BJ (cell line): ENCODE measurements around the gene SARDH. TPM values are rescaled to one million over a fixed set of nuclear protein-coding genes. Genes with fewer than 3 reads are reported as not detected.

Experiments
- CTCF ChIA-PET: fragments of 350-600 bp; formaldehyde crosslinking; extraction: SDS; loops from one replicate; lab custom pipeline; 2021; ENCODE audit warnings: antibody characterized with exemption, inconsistent platforms; lab: Yijun Ruan, JAX
- POLR2A ChIA-PET: fragments of 300-600 bp; sonication (Branson Sonifier 250); formaldehyde crosslinking; extraction: SDS; loops from one replicate; lab custom pipeline; 2021; ENCODE audit warnings: antibody characterized with exemption; lab: Charles Lee
- DNase-seq: peaks from one replicate; pipeline ENCODE4 v3.0.0-alpha.2; 2011; ENCODE audit warnings: low read depth
- H3K27me3 ChIP-seq: 2 replicates; pipeline ENCODE4 v1.6.0; 2011; ENCODE audit warnings: low read length; ENCODE audit not compliant: control insufficient read depth, insufficient read depth
- H3K36me3 ChIP-seq: 2 replicates; pipeline ENCODE4 v1.5.1; 2011; ENCODE audit warnings: low read length; ENCODE audit not compliant: control insufficient read depth, insufficient read depth
- H3K4me3 ChIP-seq: 2 replicates; pipeline ENCODE4 v1.5.1; 2011; ENCODE audit warnings: low read depth, mild to moderate bottlenecking, control low read depth, low read length
- CTCF ChIP-seq: IDR thresholded peaks from 2 replicates; pipeline ENCODE4 v1.5.1; 2011; ENCODE audit warnings: low read depth, mild to moderate bottlenecking, control low read depth, inconsistent platforms, low read length, moderate library complexity; ENCODE audit not compliant: insufficient read depth
- polyA plus RNA-seq: library from polyadenylated mRNA; depleted of rRNA; stranded (reverse); fragments of >200 nt; gene quantifications from 2 replicates; pipeline ENCODE4 v1.2.3, GENCODE V29; 2011

The SARDH gene
- polyA plus RNA-seq, 1 experiment, result 0.53 TPM

GRCh38 chr9:133785753-133786370 lies 47.7 kb upstream of the SARDH start:
- H3K4me3 ChIP-seq, result no peak overlapping the region
- H3K36me3 ChIP-seq, result peaks cover 19% of the 10 kb centered on the region
- TF ChIP-seq CTCF, result no peak
- ChIA-PET POLR2A (no interaction called here), CTCF (interaction anchor here (0.5 to 15.7 kb wide), 2 partner anchors 209 to 1893 kb away, joined by 3 to 221 read pairs; no protein-coding TSS in a partner anchor)
- no peak for DNase-seq
- H3K27me3 ChIP-seq, result no peaks in the 10 kb centered on the region

GRCh38 chr9:133784731-133785561 lies 46.8 kb upstream of the SARDH start:
- no peak for TF ChIP-seq CTCF
- Histone ChIP-seq H3K27me3 (no peaks in the 10 kb centered on the region), H3K4me3 (no peak overlapping the region), H3K36me3 (peaks cover 19% of the 10 kb centered on the region)
- ChIA-PET POLR2A (no interaction called here), CTCF (interaction anchor here (1.2 to 15.7 kb wide), 2 partner anchors 11 to 210 kb away, joined by 3 to 221 read pairs; no protein-coding TSS in a partner anchor)
- no peak for DNase-seq

GRCh38 chr9:133783331-133783731 lies 45.2 kb upstream of the SARDH start:
- Histone ChIP-seq H3K4me3 (no peak overlapping the region), H3K27me3 (no peaks in the 10 kb centered on the region), H3K36me3 (peaks cover 17% of the 10 kb centered on the region)
- ChIA-PET CTCF (interaction anchor here (0.8 to 6.2 kb wide), 9 partner anchors 10 to 858 kb away, joined by 3 to 140 read pairs (median 5); partner anchors contain the start of gene WDR5), POLR2A (no interaction called here)
- no peak for TF ChIP-seq CTCF
- no peak for DNase-seq

- H3K4me3 ChIP-seq, result no peak overlapping the region
- CTCF ChIA-PET, result interaction anchor here (0.6 to 6.2 kb wide), 28 partner anchors 8 to 357 kb away, joined by 3 to 140 read pairs (median 4); partner anchors contain the start of genes VAV2 and WDR5
- peak; percentile 92 for TF ChIP-seq CTCF
- POLR2A ChIA-PET, result no interaction called here
- peaks cover 18% of the 10 kb centered on the region for H3K36me3 ChIP-seq
- DNase-seq, result no peak
- H3K27me3 ChIP-seq, result no peaks in the 10 kb centered on the region
Measured at GRCh38 chr9:133782157-133783130, 44.3 kb upstream of the SARDH start.
